ENCODE data around the gene TRAPPC12.
A peak's percentile ranks its signal among the peaks of the same experiment; 100 is the strongest.

Gene TRAPPC12

DNA sequence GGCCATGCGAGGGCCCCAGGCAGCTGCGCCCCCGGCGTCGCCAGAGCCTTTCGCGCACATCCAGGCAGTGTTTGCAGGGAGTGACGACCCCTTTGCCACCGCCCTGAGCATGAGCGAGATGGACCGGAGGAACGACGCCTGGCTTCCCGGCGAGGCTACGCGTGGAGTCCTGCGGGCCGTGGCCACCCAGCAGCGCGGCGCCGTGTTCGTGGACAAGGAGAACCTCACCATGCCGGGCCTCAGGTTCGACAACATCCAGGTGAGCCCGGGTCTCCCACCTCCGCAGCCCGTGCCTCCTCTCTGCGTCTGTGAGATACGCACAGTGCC lies 8.9 kb downstream of the TRAPPC12 start:
- no peak for DNase-seq
- Mint-ChIP-seq H3K4me3 (no peak overlapping the region), H3K4me1 (peaks cover 24% of the 10 kb centered on the region), H3K27me3 (no peaks in the 10 kb centered on the region), H3K9me3 (no peaks in the 10 kb centered on the region), H3K27ac (no peak overlapping the region)
- ATAC-seq, result no peak

GRCh38 chr2:3389193-3389592 lies 9.7 kb downstream of the TRAPPC12 start:
- Mint-ChIP-seq H3K27ac (no peak overlapping the region), H3K9me3 (no peaks in the 10 kb centered on the region), H3K27me3 (no peaks in the 10 kb centered on the region), H3K4me1 (peaks cover 24% of the 10 kb centered on the region), H3K4me3 (no peak overlapping the region)
- no peak for DNase-seq
- no peak for ATAC-seq

GRCh38 chr2:3390041-3390440 lies 10.5 kb downstream of the TRAPPC12 start:
- ATAC-seq (no peak), DNase-seq (no peak)
- Mint-ChIP-seq H3K4me1 (peaks cover 24% of the 10 kb centered on the region), H3K27ac (no peak overlapping the region), H3K27me3 (no peaks in the 10 kb centered on the region), H3K9me3 (no peaks in the 10 kb centered on the region), H3K4me3 (no peak overlapping the region)

DNA sequence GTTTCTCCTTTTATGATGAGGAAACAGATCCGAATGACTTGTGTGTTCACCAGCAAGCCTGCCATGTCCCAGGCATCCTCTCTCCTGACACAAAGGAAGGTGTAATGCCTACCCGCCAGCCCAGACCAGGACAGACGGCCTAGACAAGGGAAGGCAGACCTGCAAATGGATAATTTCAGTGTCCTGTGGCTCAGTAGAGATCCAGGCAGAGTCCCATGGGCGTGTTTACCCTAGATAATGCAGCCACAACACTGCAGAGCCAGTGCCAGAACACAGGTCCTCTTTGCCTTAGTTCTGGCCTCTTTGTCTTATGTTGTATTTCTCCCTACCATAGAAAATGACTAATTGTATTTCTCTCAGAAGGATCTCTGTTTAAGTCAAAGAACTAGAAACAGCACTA lies 12.7 kb downstream of the TRAPPC12 start:
- Mint-ChIP-seq H3K27me3 (no peaks in the 10 kb centered on the region), H3K27ac (no peak overlapping the region), H3K9me3 (peaks cover 10 to 12% of the 10 kb centered on the region in 2 donors), H3K4me3 (no peak overlapping the region), H3K4me1 (peaks cover 24% of the 10 kb centered on the region)
- DNase-seq (no peak), ATAC-seq (no peak)

GRCh38 chr2:3396920-3397559 lies 17.5 kb downstream of the TRAPPC12 start:
- peaks cover 15% of the 10 kb centered on the region for H3K4me1 Mint-ChIP-seq
- ATAC-seq, result no peak
- no peak for DNase-seq
- H3K4me3 Mint-ChIP-seq, result no peak overlapping the region
- no peak overlapping the region for H3K27ac Mint-ChIP-seq
- peaks cover 10 to 21% of the 10 kb centered on the region in 2 donors for H3K9me3 Mint-ChIP-seq
- no peaks in the 10 kb centered on the region for H3K27me3 Mint-ChIP-seq

- no peak overlapping the region for H3K27ac Mint-ChIP-seq
- no peak for ATAC-seq
- no peak for DNase-seq
- H3K9me3 Mint-ChIP-seq, result peaks cover 10 to 21% of the 10 kb centered on the region in 2 donors
- H3K4me1 Mint-ChIP-seq, result peaks cover 10% of the 10 kb centered on the region
- no peak overlapping the region for H3K4me3 Mint-ChIP-seq
- H3K27me3 Mint-ChIP-seq, result no peaks in the 10 kb centered on the region
These were observed 19.4 kb downstream of the TRAPPC12 start for GRCh38 chr2:3398857-3399256.

- no peak overlapping the region for H3K27ac Mint-ChIP-seq
- H3K27me3 Mint-ChIP-seq, result no peaks in the 10 kb centered on the region
These were observed 19.9 kb downstream of the TRAPPC12 start for GRCh38 chr2:3399381-3399780.

DNA sequence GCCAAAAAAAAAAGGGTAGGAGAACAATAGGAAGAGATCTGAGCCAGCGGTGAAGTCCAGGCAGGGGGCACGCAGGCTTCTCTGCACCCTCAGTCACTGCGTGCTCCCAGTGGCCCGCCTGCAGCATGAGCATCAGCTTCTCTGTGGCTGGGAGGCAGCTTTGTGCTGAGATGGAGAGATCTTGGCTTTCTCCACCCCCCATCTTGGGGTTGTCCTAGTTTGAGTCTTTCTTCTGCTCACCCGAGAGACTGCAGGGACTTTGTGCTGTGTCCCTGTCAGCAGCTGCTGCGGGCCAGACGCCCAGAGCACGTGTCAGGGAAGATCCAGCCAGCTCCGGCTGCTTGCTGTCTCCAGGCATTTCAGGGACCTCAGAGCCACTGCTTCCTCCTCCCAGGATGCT lies 20.3 kb downstream of the TRAPPC12 start:
- no peak for ATAC-seq
- peaks cover 16% of the 10 kb centered on the region for H3K4me1 Mint-ChIP-seq
- DNase-seq, result no peak
- H3K4me3 Mint-ChIP-seq, result no peak overlapping the region
- H3K27me3 Mint-ChIP-seq, result no peaks in the 10 kb centered on the region
- H3K9me3 Mint-ChIP-seq, result peaks cover 10 to 21% of the 10 kb centered on the region in 2 donors
- no peak overlapping the region for H3K27ac Mint-ChIP-seq

More at GRCh38 chr2:3399381-3399780, 19.9 kb downstream of the TRAPPC12 start:
- ATAC-seq (no peak), DNase-seq (no peak)
- H3K4me1 Mint-ChIP-seq, result peaks cover 13% of the 10 kb centered on the region
- peaks cover 10 to 21% of the 10 kb centered on the region in 2 donors for H3K9me3 Mint-ChIP-seq
- no peak overlapping the region for H3K4me3 Mint-ChIP-seq

DNA sequence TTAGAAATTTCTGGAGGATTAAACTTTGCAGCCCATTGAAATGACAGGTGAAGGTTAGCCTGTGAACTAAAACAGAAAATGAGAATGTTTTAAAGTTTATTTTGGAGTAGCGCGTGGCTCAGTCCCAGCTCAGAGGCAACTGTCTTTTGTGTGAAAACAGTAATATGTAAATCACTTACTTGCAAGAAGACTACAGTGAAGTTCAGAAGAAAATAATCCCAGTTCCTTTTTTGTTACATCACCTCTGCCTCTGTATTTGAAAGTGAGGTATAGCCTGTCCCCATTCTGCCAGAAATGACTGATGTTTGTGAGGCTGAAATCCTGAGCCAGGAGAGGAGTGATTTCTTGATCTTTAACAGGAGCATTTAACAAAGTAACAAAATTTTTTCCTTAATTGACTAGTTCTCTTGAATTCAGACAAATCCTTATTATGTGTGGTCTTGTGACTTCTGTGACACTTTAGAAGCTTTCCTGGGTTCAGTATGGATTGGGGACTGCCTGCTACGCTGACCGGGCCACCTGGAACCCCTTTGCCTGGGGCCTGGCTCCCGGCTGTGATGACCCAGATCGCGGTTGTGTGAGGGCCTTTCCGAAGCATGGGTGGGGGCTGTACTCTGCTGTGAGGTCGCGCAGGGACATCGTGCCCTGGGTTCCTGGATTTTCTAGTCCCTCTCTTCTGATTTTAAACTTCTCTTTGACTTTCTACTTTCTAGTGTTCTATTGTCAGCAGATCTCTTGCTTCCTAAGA lies 24.3 kb downstream of the TRAPPC12 start:
- DNase-seq, result no peak
- no peaks in the 10 kb centered on the region for H3K27me3 Mint-ChIP-seq
- no peak overlapping the region for H3K4me3 Mint-ChIP-seq
- H3K4me1 Mint-ChIP-seq, result peaks cover 24% of the 10 kb centered on the region
- no peak for ATAC-seq
- no peaks in the 10 kb centered on the region for H3K9me3 Mint-ChIP-seq
- H3K27ac Mint-ChIP-seq, result no peak overlapping the region

DNA sequence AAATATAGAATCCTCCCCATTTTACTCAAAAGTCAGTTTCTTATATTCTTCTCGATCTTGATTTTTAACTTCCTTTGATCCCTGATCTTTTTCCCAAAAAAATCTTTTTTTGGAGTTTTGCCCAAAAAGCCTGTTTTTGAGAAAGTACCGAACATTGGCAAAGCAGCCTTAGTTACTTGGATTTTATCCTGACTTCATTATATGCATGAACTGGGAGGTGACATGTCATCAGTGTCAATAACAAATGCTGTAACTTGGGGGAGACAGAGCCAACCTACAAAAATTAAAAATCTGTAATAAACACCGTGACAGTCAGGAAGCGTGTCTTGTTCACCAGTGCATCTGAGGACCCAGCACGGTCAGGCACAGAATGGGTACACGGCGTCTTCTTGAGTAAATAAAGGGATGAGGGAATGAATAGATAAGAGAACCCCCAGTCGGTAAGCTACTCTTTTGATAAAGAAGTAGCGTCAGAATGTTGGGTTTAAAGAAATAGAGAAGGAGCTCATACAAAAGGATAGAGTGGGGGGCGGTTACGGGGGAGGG lies 24.9 kb downstream of the TRAPPC12 start:
- ATAC-seq (no peak), DNase-seq (no peak)
- Mint-ChIP-seq H3K4me1 (peaks cover 24% of the 10 kb centered on the region), H3K27me3 (no peaks in the 10 kb centered on the region), H3K4me3 (no peak overlapping the region), H3K9me3 (no peaks in the 10 kb centered on the region), H3K27ac (peak overlapping the region in 1 of 2 donors; percentile 54)

DNA sequence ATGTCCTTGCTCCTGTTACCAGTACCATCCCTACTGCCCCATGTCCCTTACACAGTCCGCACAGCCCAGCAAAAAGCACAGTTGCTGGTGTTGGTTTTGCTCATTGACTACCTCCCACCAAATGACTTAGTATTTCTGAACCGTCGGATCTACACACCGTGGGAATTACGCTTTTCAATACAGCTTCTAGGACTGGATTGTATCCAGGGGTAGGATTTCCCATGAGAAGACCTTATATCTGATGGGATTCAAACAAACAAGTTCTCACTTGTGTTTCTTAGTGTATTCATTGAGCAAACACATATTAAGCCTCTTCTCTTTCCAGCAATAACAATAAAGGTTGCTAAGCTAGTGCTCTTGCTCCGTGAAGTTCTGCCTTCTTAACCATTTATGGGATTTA lies 25.8 kb downstream of the TRAPPC12 start:
- peaks cover 17% of the 10 kb centered on the region for H3K4me1 Mint-ChIP-seq
- H3K27ac Mint-ChIP-seq, result peak overlapping the region in 1 of 2 donors; percentile 54
- ATAC-seq (no peak), DNase-seq (no peak)
- no peak overlapping the region for H3K4me3 Mint-ChIP-seq
- H3K27me3 Mint-ChIP-seq, result no peaks in the 10 kb centered on the region
- no peaks in the 10 kb centered on the region for H3K9me3 Mint-ChIP-seq

DNA sequence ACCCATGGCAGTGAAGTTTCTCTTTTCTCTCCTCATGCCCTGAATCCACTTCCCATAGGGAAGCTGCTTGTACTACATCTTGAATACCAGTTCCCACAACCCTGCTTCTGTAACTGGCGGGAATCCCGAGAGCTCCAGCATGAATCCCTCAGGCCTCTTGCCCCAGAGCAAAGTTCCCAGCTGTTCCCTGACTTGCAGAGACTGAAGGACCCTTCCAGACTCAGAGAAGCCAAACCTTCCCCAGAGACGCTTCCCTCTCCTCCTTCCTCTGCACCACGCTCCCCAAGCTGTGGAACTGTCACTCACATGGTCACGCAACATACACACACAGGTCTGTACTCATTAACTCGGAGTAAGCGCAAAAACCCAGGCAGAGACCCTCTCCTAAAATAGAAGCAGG lies 26.4 kb downstream of the TRAPPC12 start:
- no peaks in the 10 kb centered on the region for H3K27me3 Mint-ChIP-seq
- no peak for ATAC-seq
- no peaks in the 10 kb centered on the region for H3K9me3 Mint-ChIP-seq
- peaks cover 14% of the 10 kb centered on the region for H3K4me1 Mint-ChIP-seq
- DNase-seq, result no peak
- H3K4me3 Mint-ChIP-seq, result no peak overlapping the region
- no peak overlapping the region for H3K27ac Mint-ChIP-seq

DNA sequence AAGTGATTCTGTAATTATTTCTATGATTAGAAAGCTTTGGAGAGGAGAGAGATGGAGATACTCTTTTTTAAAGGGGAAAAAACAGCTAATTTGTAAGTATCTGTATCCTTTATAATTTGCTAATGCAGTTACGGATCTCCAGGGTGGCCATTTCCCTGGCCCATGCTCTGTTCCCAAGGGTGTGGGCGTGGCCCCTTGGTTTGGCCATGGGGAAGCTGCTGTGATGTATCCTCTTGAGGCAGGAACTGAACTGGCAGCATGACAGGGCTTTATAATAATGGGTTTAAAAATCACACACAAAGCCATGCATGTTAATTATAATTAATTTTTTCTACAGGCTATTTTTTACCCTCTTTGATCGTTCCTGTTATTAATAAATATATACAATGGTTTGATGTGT lies 27.0 kb downstream of the TRAPPC12 start:
- Mint-ChIP-seq H3K27ac (no peak overlapping the region), H3K27me3 (no peaks in the 10 kb centered on the region), H3K9me3 (no peaks in the 10 kb centered on the region), H3K4me1 (peaks cover 14% of the 10 kb centered on the region), H3K4me3 (no peak overlapping the region)
- no peak for ATAC-seq
- no peak for DNase-seq

DNA sequence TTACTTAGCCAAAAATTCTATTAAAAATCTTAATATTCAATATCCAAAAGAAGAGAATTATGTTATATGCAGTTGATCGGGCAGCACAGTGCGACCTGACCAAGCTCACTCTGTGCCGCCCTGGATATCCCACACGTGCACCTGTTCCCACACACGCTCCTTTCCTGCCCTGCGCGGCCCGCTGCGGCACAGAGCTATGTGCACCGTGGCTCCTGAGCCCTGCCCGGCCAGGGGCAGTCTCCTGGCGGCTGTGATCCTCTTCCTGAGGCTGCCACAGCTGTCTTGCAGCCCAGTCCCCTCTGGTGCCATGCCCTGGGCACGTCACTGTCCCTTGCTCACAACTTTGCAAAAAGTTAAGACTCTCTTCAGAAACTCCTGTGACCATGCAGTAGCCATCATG lies 29.3 kb downstream of the TRAPPC12 start:
- H3K4me1 Mint-ChIP-seq, result peaks cover 14% of the 10 kb centered on the region
- no peaks in the 10 kb centered on the region for H3K9me3 Mint-ChIP-seq
- no peaks in the 10 kb centered on the region for H3K27me3 Mint-ChIP-seq
- no peak for DNase-seq
- no peak overlapping the region for H3K27ac Mint-ChIP-seq
- no peak overlapping the region for H3K4me3 Mint-ChIP-seq
- ATAC-seq, result no peak

- peaks cover 8% of the 10 kb centered on the region for H3K4me1 Mint-ChIP-seq
- no peak overlapping the region for H3K4me3 Mint-ChIP-seq
- no peaks in the 10 kb centered on the region for H3K27me3 Mint-ChIP-seq
- ATAC-seq, result no peak
- no peaks in the 10 kb centered on the region for H3K9me3 Mint-ChIP-seq
- DNase-seq, result no peak
- H3K27ac Mint-ChIP-seq, result no peak overlapping the region
These were observed 30.2 kb downstream of the TRAPPC12 start for GRCh38 chr2:3409627-3410170.

- H3K27me3 Mint-ChIP-seq, result no peaks in the 10 kb centered on the region
These were observed 31.6 kb downstream of the TRAPPC12 start for GRCh38 chr2:3411103-3411502.

More at GRCh38 chr2:3411103-3411502, 31.6 kb downstream of the TRAPPC12 start:
- peaks cover 4% of the 10 kb centered on the region for H3K4me1 Mint-ChIP-seq
- DNase-seq (no peak), ATAC-seq (no peak)
- no peak overlapping the region for H3K4me3 Mint-ChIP-seq
- no peak overlapping the region for H3K27ac Mint-ChIP-seq
- no peaks in the 10 kb centered on the region for H3K9me3 Mint-ChIP-seq

Measured in stimulated activated naive CD8-positive, alpha-beta T cell treated with anti-CD3 and anti-CD28 coated beads, Interleukin-15, amount 100 ng/mL, for 72 hours (primary cell).